Heart right ventricle (tissue), 16 donors: Measurements from ENCODE around the gene RFX7. TPM values are rescaled to one million over a fixed set of nuclear protein-coding genes. Genes with fewer than 3 reads are reported as not detected.

Source experiments
- ATAC-seq, 8 donors: fragments of 200-7000 bp; cut with Tn5 transposase; one replicate each; pipeline ENCODE4 v1.9.1; 2020; ENCODE audit warnings: mild to moderate bottlenecking in 8 of 8, moderate library complexity in 8 of 8, moderate number of reproducible peaks in 1 of 8
- DNase-seq, 2 donors: peaks; one replicate each; pipeline ENCODE4 v3.0.0-alpha.2; 2020
- H3K27ac ChIP-seq, 10 donors: fragments of 200-600 bp; sonication (generic) in 2 of 10; one replicate each; pipeline versions ENCODE4 v1.5.0 to v1.8.0; 2020 to 2022; ENCODE audit warnings: mild to moderate bottlenecking in 3 of 10
- H3K27me3 ChIP-seq, 7 donors: fragments of 200-600 bp; one replicate each; pipeline ENCODE4 v1.8.0; 2021 to 2022; ENCODE audit warnings: mild to moderate bottlenecking in 2 of 7
- H3K36me3 ChIP-seq, 9 donors: fragments of 200-600 bp; sonication (generic) in 1 of 9; one replicate each; pipeline versions ENCODE4 v1.5.0 to v1.8.0; 2020 to 2022; ENCODE audit warnings: mild to moderate bottlenecking in 2 of 9
- H3K4me1 ChIP-seq, 9 donors: fragments of 200-600 bp; sonication (generic) in 1 of 9; one replicate each; pipeline versions ENCODE4 v1.5.0 to v1.8.0; 2020 to 2022; ENCODE audit warnings: mild to moderate bottlenecking in 4 of 9
- H3K4me3 ChIP-seq, 10 donors: fragments of 200-600 bp; sonication (generic) in 2 of 10; one replicate each; pipeline versions ENCODE4 v1.5.0 to v1.8.0; 2020 to 2022; ENCODE audit warnings: mild to moderate bottlenecking in 7 of 10, moderate library complexity in 2 of 10
- H3K9me3 ChIP-seq, 11 donors: fragments of 200-600 bp in 10 of 11; sonication (generic) in 2 of 11; one replicate each; pipeline versions ENCODE4 v1.5.0 to v1.8.0; 2013 to 2022; ENCODE audit warnings: mild to moderate bottlenecking in 2 of 11, control low read depth in 1 of 11, moderate library complexity in 1 of 11
- CTCF ChIP-seq, 9 donors: fragments of 200-600 bp; sonication (generic) in 2 of 9; IDR thresholded peaks; one replicate each; pipeline versions ENCODE4 v1.5.0 to v1.8.0; 2021 to 2022; ENCODE audit warnings: antibody characterized with exemption in 9 of 9, mild to moderate bottlenecking in 5 of 9, moderate library complexity in 1 of 9
- WGBS, 2 donors: extraction: QIAGEN DNeasy Blood & Tissue Kit; methylation state at CpG; one replicate each; pipeline ENCODE4 v1.1.7; 2013; ENCODE audit warnings: inconsistent platforms in 1 of 2; 5-methylcytosine and 5-hydroxymethylcytosine counted together
- intact Hi-C, 10 donors: fragments of 100-400 bp; cut with DNase I; formaldehyde crosslinking; loops; one replicate each; pipeline versions ENCODE4 v1.11.1 to v1.14.2; 2022
- polyA plus RNA-seq, 2 donors: library from polyadenylated mRNA; stranded (reverse); fragments of 200-250 nt; gene quantifications; one replicate each; pipeline ENCODE4 v1.2.3, GENCODE V29; 2013
- total RNA-seq, 10 donors: library from RNA; stranded (reverse); fragmentation: NEBNext Ultra II Directional in 3 of 10; extraction: Animal tissue kit (Norgen Biotek cat#: 25700) in 3 of 10; gene quantifications; one replicate each; pipeline versions ENCODE4 v1.2.1 to v1.2.4, GENCODE V29; 2021 to 2023
- donor health status: Arrhythmogenic right ventricular cardiomyopathy.
- donor health status: ischemic (EF 13 %, LVEDD 7.1; RV severe dilation, severe dysfunction).
- donor health status: healthy with polysubstance abuse.
- donor health status: DM: no; HTN: yes; CAD: no.
- donor health status: DM: no; HTN: no; CAD: no.
- donor health status: ischemic (EF 25% LVEDD 6.9; RV normal size, moderate dysfunction).
- donor health status: ischemic (EF 25% LVEDD 5.7; RV mildly dilated, moderate dysfunction).
- donor health status: healthy.
- donor health status: DM: yes; HTN: yes; CAD: no.
- donor health status: Ischemic cardiomyopathy.
- donor health status: ischemic (EF 35%, LVEDD 5.7; RV mildly dilated, moderate dysfunction).
- donor health status: nonischemic (EF 11% LVEDD 7.7; RV severe dilation, severe dysfunction).
- donor health status: DM: yes; HTN: yes; CAD: no.
- donor health status: PGD.
- donor health status: ischemic (EF 29% LVEDD 5.4; RV normal size, mild dysfunction).
- donor health status: nonischemic (EF 23%, LVEDD 6.1; RV moderate dilation, normal function).

RFX7 gene
- total and polyA plus RNA-seq, 12 donors = 0.83 to 14.2 (median 8.1) TPM

DNA sequence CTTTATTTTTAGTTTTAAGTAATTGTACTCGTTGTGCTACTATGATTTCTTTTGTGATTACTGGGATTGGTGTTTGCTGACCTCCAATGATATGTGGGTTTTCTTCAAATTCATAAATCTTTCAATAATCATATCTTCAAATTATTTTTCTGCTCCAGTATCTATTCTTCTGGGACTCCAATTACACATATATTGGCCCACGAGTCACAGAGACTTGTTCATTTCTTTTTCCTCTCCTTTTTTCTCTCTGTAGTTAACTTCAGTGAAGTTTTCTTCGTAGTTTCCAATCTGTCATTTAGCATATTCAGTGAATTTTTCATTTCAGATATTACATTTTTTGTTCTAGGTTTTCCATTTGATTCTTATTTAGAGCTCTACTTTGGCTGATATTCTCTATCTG is 21.4 kb downstream of the RFX7 start:
- Histone ChIP-seq H3K9me3 (peaks cover 0 to 32% (median 10%) of the 10 kb centered on the region in 11 donors), H3K27ac (no peak overlapping the region), H3K27me3 (no peaks in the 10 kb centered on the region), H3K4me1 (peaks cover 0 to 5% (median 0%) of the 10 kb centered on the region in 9 donors), H3K36me3 (peaks cover 0 to 5% (median 0%) of the 10 kb centered on the region in 9 donors), H3K4me3 (no peak overlapping the region)
- DNase-seq (no peak), ATAC-seq (no peak)
- no peak for TF ChIP-seq CTCF (IDR thresholded peaks at IDR 0.05)
- 97 to 99% methylated on average over 3 of the region's 3 CpGs for WGBS, 2 donors
- intact Hi-C loops = no loop called here

DNA sequence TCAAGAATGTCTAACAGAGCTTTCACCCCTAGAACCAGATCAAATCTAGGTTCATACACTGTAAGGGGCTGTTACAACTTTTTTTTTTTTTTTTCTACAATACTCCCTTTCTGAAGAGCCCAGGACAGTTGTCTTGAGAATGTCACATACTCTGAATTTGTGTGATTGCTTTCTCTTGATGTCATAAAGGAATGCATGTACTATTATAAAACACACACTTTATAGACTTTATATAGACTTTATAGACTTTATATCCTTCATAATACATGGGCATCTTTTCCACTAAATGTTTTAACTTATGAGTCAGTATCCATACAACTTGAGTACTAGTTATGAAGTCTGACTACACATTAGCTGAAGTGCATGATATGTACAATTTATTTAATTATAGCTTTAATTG is 26.3 kb downstream of the RFX7 start:
- H3K4me3 ChIP-seq = no peak overlapping the region
- TF ChIP-seq CTCF (IDR thresholded peaks at IDR 0.05) = no peak
- no peaks in the 10 kb centered on the region for H3K27me3 ChIP-seq
- ATAC-seq (no peak), DNase-seq (no peak)
- peaks cover 0 to 4% (median 0%) of the 10 kb centered on the region in 9 donors for H3K4me1 ChIP-seq
- no peak overlapping the region for H3K27ac ChIP-seq
- peaks cover 0 to 24% (median 4%) of the 10 kb centered on the region in 11 donors for H3K9me3 ChIP-seq
- intact Hi-C loops = no loop called here
- no peaks in the 10 kb centered on the region for H3K36me3 ChIP-seq

GRCh38 chr15:56215769-56216168 is 27.9 kb downstream of the RFX7 start:
- Histone ChIP-seq H3K4me3 (no peak overlapping the region), H3K4me1 (peaks cover 0 to 4% (median 0%) of the 10 kb centered on the region in 9 donors), H3K27ac (no peak overlapping the region), H3K27me3 (no peaks in the 10 kb centered on the region), H3K36me3 (peaks cover 0 to 13% (median 0%) of the 10 kb centered on the region in 9 donors), H3K9me3 (peaks cover 0 to 36% (median 6%) of the 10 kb centered on the region in 11 donors)
- no peak for TF ChIP-seq CTCF (IDR thresholded peaks at IDR 0.05)
- 63 to 68% methylated on average over 1 of the region's 1 CpG for WGBS, 2 donors
- intact Hi-C loops = no loop called here
- DNase-seq (no peak), ATAC-seq (no peak)

GRCh38 chr15:56211960-56212550 is 31.6 kb downstream of the RFX7 start:
- intact Hi-C loops = no loop called here

More at GRCh38 chr15:56211960-56212550, 31.6 kb downstream of the RFX7 start:
- Histone ChIP-seq H3K9me3 (peaks cover 0 to 34% (median 10%) of the 10 kb centered on the region in 11 donors), H3K4me1 (peaks cover 0 to 23% (median 0%) of the 10 kb centered on the region in 9 donors), H3K27ac (no peak overlapping the region), H3K36me3 (peaks cover 0 to 13% (median 0%) of the 10 kb centered on the region in 9 donors), H3K4me3 (no peak overlapping the region), H3K27me3 (no peaks in the 10 kb centered on the region)
- DNase-seq (no peak), ATAC-seq (no peak)
- 96 to 97% methylated on average over 4 of the region's 4 CpGs for WGBS, 2 donors
- TF ChIP-seq CTCF (IDR thresholded peaks at IDR 0.05) = no peak
